HUES48 (cell line): ENCODE results near the gene DHRSX.
A peak's percentile ranks its signal among the peaks of the same experiment; 100 is the strongest.

ENCODE experiments used
- H3K27ac ChIP-seq: one replicate; pipeline ENCODE4 v1.7.0; 2013; ENCODE audit warnings: low read depth, low read length, inconsistent platforms
- H3K27me3 ChIP-seq: 2 replicates; pipeline ENCODE4 v1.6.1; 2013; ENCODE audit warnings: mild to moderate bottlenecking, low read length; ENCODE audit not compliant: control insufficient read depth, insufficient read depth
- H3K36me3 ChIP-seq: 2 replicates; pipeline ENCODE4 v1.6.1; 2013; ENCODE audit warnings: low read length; ENCODE audit not compliant: control insufficient read depth, insufficient read depth
- H3K4me1 ChIP-seq: 2 replicates; pipeline ENCODE4 v1.6.1; 2013; ENCODE audit warnings: mild to moderate bottlenecking, low read length; ENCODE audit not compliant: control insufficient read depth, insufficient read depth
- H3K4me3 ChIP-seq: 2 replicates; pipeline ENCODE4 v1.5.1; 2013; ENCODE audit warnings: mild to moderate bottlenecking, low read depth, low read length
- H3K9ac ChIP-seq: 2 replicates; pipeline ENCODE4 v1.6.1; 2013; ENCODE audit warnings: mild to moderate bottlenecking, low read depth, low read length, moderate library complexity
- H3K9me3 ChIP-seq: 2 replicates; pipeline ENCODE4 v1.6.1; 2013; ENCODE audit warnings: low read length; ENCODE audit not compliant: control insufficient read depth, insufficient read depth

Gene DHRSX

GRCh38 chrX:2492531-2493218 lies 8.1 kb downstream of the DHRSX start:
- Histone ChIP-seq H3K4me3 (no peak overlapping the region), H3K9ac (no peak overlapping the region), H3K27me3 (no peaks in the 10 kb centered on the region), H3K27ac (no peak overlapping the region), H3K9me3 (no peaks in the 10 kb centered on the region), H3K36me3 (peaks cover 66% of the 10 kb centered on the region), H3K4me1 (peaks cover 12% of the 10 kb centered on the region)

GRCh38 chrX:2490634-2491033 lies 10.1 kb downstream of the DHRSX start:
- H3K4me3 ChIP-seq = no peak overlapping the region
- no peaks in the 10 kb centered on the region for H3K27me3 ChIP-seq
- no peak overlapping the region for H3K9ac ChIP-seq
- H3K9me3 ChIP-seq = no peaks in the 10 kb centered on the region
- H3K4me1 ChIP-seq = peaks cover 3% of the 10 kb centered on the region; the same call in 1 of the 2 replicates
- no peak overlapping the region for H3K27ac ChIP-seq
- H3K36me3 ChIP-seq = peaks cover 65% of the 10 kb centered on the region

- Histone ChIP-seq H3K36me3 (peaks cover 61% of the 10 kb centered on the region), H3K9me3 (no peaks in the 10 kb centered on the region), H3K4me3 (no peak overlapping the region), H3K27ac (no peak overlapping the region), H3K27me3 (no peaks in the 10 kb centered on the region), H3K9ac (no peak overlapping the region), H3K4me1 (peaks cover 5% of the 10 kb centered on the region; the same call in 1 of the 2 replicates)
Observed at GRCh38 chrX:2489446-2490445, 11.0 kb downstream of the DHRSX start.

- no peak overlapping the region for H3K9ac ChIP-seq
- H3K4me3 ChIP-seq = no peak overlapping the region
- H3K36me3 ChIP-seq = peaks cover 60% of the 10 kb centered on the region
Observed at GRCh38 chrX:2488621-2489285, 12.0 kb downstream of the DHRSX start.

GRCh38 chrX:2487366-2487765 lies 13.4 kb downstream of the DHRSX start:
- Histone ChIP-seq H3K27me3 (no peaks in the 10 kb centered on the region), H3K4me1 (peaks cover 10% of the 10 kb centered on the region), H3K4me3 (no peak overlapping the region), H3K27ac (no peak overlapping the region), H3K9me3 (no peaks in the 10 kb centered on the region), H3K36me3 (peaks cover 59% of the 10 kb centered on the region), H3K9ac (no peak overlapping the region)

More at GRCh38 chrX:2488621-2489285, 12.0 kb downstream of the DHRSX start:
- Histone ChIP-seq H3K4me1 (peaks cover 10% of the 10 kb centered on the region), H3K27me3 (no peaks in the 10 kb centered on the region), H3K27ac (no peak overlapping the region), H3K9me3 (no peaks in the 10 kb centered on the region)

- H3K9ac ChIP-seq = no peak overlapping the region
- H3K4me1 ChIP-seq = peaks cover 10% of the 10 kb centered on the region
- H3K27ac ChIP-seq = no peak overlapping the region
- peaks cover 53% of the 10 kb centered on the region for H3K36me3 ChIP-seq
- H3K9me3 ChIP-seq = no peaks in the 10 kb centered on the region
- no peaks in the 10 kb centered on the region for H3K27me3 ChIP-seq
- H3K4me3 ChIP-seq = no peak overlapping the region
Observed at GRCh38 chrX:2486476-2487133, 14.2 kb downstream of the DHRSX start.

GRCh38 chrX:2485789-2486345 lies 14.9 kb downstream of the DHRSX start:
- peaks cover 10% of the 10 kb centered on the region for H3K4me1 ChIP-seq
- no peaks in the 10 kb centered on the region for H3K9me3 ChIP-seq
- no peak overlapping the region for H3K9ac ChIP-seq
- H3K27me3 ChIP-seq = no peaks in the 10 kb centered on the region
- H3K27ac ChIP-seq = no peak overlapping the region
- no peak overlapping the region for H3K4me3 ChIP-seq
- H3K36me3 ChIP-seq = peaks cover 50% of the 10 kb centered on the region

- Histone ChIP-seq H3K9me3 (no peaks in the 10 kb centered on the region), H3K4me3 (no peak overlapping the region), H3K27me3 (no peaks in the 10 kb centered on the region), H3K4me1 (peaks cover 10% of the 10 kb centered on the region), H3K36me3 (peaks cover 41% of the 10 kb centered on the region), H3K27ac (peak overlapping the region; percentile 59), H3K9ac (peak overlapping the region; percentile 49)
Observed at GRCh38 chrX:2484721-2485648, 15.8 kb downstream of the DHRSX start.

- H3K27me3 ChIP-seq = no peaks in the 10 kb centered on the region
- peaks cover 34% of the 10 kb centered on the region for H3K36me3 ChIP-seq
- H3K4me3 ChIP-seq = no peak overlapping the region
- peaks cover 10% of the 10 kb centered on the region for H3K4me1 ChIP-seq
- peak overlapping the region; percentile 49 for H3K9ac ChIP-seq
- no peaks in the 10 kb centered on the region for H3K9me3 ChIP-seq
- H3K27ac ChIP-seq = peak overlapping the region; percentile 59
Observed at GRCh38 chrX:2484256-2484655, 16.5 kb downstream of the DHRSX start.
